Smooth muscle cell of the brain vasculature (primary cell): ENCODE results near the gene GALNT12.
A peak's percentile ranks its signal among the peaks of the same experiment; 100 is the strongest.

ENCODE experiments used
- DNase-seq: peaks from one replicate; pipeline ENCODE4 v3.0.0-alpha.2; 2012; ENCODE audit warnings: low read depth, low spot score

The GALNT12 gene

GRCh38 chr9:98807070-98807813 lies at the start of gene GALNT12:
GALNT12 (plus strand) TSS chr9:98807670; CDS start chr9:98807699, 29 bp downstream.
- DNase-seq, result no peak

- no peak for DNase-seq
Measured at GRCh38 chr9:98760231-98760630, 47.2 kb upstream of the GALNT12 start.

- DNase-seq, result no peak
Measured at GRCh38 chr9:98763986-98764745, 43.3 kb upstream of the GALNT12 start.

GRCh38 chr9:98765256-98765655 lies 42.2 kb upstream of the GALNT12 start:
- DNase-seq, result no peak

DNA sequence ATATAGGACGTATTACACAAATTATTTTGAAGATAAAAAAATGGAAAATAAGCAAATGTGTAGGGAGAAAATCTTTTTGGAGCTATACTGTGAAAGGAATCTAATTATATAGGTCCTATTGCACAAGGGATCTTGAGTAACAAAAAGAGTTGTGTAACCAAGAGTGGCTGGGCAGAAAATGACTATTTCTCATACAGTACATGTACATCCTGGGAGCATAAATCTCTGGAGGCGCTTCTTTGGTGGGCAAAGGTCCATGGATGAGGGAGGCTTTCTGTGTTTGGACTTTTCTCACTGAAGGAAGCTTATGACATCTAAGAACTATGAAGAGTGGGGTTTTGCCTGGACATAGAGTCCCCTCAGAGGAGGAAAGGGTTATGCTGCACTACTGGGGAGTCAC lies 40.9 kb upstream of the GALNT12 start:
- DNase-seq, result no peak

DNA sequence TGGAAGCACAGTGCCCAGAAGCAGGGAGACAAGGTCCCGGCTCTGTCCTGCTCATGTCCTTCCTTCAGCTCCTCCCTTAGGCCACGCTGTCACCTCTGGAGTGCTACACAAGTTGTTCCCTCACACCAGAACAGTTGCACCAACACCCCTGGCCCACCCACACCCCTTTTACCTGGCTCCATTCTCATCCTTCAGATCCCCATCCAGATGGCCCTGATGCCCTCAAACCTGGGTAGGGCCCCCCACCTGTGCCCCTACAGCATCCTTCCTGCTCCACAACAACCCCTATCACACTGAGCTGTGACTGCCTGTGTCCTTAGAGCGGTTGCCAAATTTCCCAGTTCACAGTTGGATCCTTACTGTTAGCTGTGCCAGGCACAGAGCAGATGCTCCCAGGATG lies 40.3 kb upstream of the GALNT12 start:
- DNase-seq, result no peak

- no peak for DNase-seq
Measured at GRCh38 chr9:98767915-98768314, 39.6 kb upstream of the GALNT12 start.

DNA sequence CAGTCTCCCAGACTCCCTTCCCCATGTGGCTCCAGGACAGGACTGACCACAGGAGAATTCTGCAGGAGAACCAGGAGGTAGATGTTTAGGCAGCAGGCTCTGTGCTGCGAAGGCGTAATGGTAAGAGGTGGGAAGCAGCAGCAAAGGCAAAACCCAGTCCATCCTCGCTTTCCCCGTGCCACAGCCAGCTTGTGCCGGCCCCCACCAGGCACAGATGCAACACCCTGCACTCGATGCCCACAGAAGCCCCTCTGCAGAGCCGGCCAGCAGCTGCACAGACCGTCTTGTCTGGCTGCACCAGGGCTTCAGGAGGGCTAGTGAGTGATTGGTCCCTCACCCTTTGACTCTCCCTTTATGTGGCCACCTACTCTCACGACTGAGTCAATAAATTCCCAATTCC lies 39.1 kb upstream of the GALNT12 start:
- no peak for DNase-seq

DNA sequence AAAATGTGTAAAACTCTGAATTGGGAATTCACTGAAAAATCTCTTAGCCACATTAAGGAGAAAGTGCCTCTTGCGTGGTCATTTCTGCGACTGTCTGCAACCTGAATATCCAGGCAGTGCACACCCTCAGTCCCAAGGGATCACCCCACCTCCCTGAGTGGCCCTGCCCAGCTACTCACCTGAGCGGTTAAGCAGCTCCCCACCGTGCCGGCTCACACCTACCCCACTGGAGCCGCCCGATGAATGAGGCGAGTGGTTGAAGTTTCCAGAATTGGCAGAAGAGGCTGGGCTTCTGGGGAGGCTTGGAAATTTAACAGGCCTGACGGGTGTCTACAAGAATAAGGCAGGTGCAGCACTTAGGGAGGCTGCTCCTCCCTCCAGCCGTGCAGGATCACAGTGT lies 36.8 kb upstream of the GALNT12 start:
- no peak for DNase-seq

DNA sequence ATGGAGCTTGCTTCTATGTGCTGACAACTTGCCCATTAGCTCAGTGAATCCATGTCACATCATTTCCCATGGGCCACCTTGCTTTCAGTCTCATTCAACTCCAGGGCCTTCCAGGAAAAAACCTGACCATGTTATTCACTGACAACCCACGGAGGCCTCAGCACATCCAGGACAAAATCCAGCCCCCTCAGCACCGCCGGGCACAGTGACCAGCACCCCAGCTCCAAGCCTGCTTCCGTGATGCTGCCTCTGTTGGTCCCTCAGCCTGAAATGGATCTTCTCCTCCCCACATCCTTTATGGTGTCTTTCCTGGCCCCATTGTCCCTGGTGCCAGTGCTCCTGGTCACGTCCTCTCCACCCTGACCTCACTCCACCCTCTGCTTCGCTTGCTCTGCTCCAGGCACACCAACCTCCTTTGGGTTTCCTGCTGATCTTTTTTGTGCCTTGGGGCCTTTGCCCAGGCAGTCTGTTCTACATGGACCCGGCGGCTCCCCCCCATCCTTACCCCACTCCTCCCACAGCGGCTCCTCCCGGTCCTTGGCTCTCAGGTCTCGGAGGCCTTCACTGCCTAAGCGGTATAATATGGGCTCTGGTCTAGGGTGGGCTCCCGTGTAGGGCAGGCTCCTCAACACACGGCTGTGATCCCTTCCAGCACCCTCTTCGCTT lies 36.1 kb upstream of the GALNT12 start:
- no peak for DNase-seq

GRCh38 chr9:98772364-98773155 lies 34.9 kb upstream of the GALNT12 start:
- DNase-seq, result no peak

DNA sequence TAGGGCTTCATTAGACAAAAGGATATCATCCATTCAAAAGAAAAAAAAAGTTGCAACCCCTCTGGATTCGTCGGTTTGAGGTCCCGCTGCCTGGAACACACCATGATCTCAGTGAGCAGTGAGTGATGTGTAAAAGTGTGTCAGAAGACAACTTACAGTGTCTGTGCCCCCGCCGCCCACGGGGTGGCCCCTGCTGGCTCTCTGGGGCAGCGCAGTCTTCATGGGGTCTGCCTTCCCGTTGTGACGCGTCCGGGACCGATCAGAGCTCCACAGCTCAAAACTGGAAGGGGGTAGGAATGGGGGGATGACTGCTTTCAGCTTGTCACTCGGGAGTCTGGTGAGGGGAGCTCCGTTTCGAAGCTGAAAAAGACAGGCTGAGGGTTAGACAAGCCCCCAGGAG lies 33.7 kb upstream of the GALNT12 start:
- DNase-seq, result no peak

DNA sequence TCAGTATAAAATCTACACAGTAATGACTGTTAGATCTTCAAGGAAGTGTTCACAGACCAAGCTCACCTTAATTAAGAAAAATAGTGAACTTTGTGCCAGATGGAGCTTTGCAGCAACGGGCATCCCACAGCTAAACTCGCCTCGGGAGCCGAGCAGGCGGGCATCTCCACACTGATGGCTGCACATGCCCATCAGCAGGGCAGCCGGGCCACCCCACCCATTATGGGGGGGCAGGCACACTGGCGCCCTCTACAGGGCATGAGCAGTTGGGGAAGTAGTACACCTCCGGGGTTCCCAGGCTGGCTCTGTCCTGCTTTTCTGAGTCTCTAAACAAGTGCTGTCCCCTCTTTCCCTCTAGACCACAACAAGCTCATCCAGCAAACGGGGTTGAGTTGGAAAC lies 32.7 kb upstream of the GALNT12 start:
- no peak for DNase-seq

GRCh38 chr9:98775831-98776441 lies 31.5 kb upstream of the GALNT12 start:
- DNase-seq, result peak; percentile 51

- DNase-seq, result no peak
Measured at GRCh38 chr9:98777618-98778017, 29.9 kb upstream of the GALNT12 start.

DNA sequence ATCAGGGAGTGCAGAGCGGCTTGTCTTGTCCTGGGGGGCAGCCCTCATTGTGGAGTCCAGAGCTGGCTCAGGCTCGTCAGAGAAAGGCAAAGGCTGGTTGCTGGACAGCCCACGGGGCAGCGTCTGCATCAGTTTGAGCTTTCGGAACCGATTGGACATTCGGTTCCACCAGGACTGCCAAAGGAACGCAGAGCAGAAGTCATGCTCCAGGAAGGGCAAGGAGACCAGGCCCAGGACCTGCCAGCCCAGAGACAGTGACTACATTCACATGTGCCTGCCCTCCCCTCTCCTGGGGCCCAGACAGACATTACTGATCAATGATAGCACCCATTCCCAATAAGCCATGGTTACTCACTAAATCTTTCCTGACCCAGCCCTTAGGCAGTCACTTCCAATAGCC lies 29.2 kb upstream of the GALNT12 start:
- DNase-seq, result no peak

DNA sequence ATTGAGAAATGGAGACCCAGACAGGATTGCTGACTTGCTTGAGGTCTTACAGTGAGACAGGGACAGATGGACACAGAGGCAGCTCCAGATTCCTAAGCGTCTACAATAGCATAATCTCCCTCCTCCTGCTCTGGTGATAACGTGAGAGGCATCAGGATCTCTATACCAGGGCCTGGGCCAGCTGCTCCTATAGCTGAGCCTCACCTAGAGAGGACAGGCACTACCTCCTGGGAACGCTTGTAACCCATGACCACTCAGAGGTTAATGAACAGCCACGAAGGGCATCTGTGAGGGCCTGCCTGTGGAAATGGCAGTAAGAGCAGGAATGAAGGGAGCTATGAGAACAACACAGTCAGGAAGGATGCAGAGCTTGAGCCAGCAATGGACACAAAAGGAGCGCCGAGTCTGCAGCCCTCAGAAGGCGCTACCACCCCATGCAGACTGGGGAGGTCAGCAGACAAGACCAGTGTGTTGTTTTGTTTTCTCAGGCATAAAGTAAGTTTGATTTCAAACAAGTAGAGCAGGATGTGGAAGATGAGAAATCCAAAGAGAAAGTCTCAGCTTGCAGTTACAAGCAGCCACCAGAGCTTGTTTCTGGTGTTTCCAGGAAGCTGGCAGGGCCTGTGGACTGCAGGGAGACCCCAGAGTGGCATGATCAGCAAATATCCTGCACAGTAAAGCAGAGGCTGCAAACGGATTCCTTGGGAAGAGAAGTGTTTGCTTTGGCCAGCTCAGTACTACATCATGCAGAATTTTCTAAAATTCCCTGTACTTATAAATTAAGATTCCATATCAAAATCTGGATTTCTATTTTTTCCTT lies 28.5 kb upstream of the GALNT12 start:
- DNase-seq, result no peak

DNA sequence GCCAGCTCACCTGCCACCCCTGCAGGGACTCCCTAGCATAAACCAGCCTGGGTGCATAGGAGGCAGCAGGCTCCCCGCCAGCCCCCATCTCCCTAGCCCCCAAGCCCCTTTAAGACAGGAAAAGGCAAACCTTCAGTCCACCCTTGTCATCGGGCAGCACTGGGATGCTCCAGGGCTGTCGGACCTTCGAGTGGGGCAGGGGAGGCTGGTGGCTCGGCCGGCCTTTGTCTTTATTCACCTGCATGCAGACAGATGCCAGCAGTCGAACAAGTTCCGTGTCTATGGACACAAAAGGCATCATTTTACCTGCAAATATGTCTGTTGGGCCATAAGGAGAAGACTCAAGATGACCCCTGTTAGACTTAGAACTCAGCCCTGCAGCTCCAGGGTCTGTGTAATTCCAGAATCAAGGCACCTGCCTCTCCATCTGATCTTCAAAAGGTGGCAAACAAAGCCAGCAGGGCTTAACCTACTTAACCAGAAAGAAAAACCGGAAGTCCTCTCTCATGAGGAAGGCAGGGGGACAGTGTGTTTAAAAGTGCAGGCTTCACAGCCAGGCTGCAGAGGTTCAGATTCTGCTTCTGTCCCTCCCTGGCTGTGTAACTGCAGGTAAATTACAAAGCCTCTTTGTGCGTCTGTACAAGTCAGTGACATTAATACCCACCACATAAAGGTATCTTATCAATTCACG lies 27.3 kb upstream of the GALNT12 start:
- no peak for DNase-seq

DNA sequence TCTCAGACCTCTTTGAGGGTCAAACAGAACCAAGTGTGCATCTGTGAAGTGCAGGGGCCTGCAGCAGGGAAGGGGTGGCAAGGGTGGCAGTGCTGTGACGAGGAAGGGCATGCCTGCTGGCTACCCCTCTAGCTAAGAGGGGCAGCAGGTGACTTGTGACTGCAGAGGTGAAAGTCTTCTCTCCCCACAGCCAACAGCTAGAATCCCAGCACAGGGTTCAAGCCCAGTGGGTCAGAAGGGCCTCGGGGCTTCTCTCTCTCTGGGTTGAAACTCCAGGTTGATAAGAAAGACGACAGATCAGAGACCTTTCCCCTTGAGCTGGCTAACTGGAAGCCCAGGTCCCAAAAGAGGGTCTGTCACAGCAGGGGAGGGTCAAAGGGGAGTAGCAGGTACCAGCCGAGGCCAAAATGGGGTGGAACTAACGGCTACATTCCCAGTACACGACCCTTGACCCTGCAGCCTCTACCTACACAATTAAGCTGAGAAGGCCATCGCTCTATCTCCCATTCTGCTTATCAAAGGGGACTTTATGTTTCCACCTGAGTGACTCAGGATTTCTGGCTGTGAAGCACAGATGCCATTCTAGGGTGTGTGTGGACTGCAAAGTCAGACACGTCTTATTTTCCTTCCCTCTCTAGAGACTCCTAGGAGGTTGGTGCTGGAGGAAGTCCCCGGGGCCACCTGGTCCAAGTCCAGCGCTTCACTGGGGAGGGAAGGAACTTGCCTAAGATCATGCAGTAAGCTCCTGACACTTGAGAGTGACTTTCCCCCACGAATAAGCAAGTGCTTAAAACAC lies 25.7 kb upstream of the GALNT12 start:
- DNase-seq, result no peak
